Retinal pigment epithelial cell (primary cell): ENCODE data around the gene SH3BP5.
A peak's percentile ranks its signal among the peaks of the same experiment; 100 is the strongest.

Experiments used
- DNase-seq: peaks from one replicate; pipeline ENCODE4 v3.0.0-alpha.2; 2010; ENCODE audit warnings: low read depth
- H3K4me3 ChIP-seq: 2 replicates; pipeline ENCODE4 v1.5.1; 2011; ENCODE audit warnings: mild to moderate bottlenecking, low read length, control low read depth, moderate library complexity
- CTCF ChIP-seq: conservative IDR thresholded peaks from 2 replicates; pipeline ENCODE4 v1.5.1; 2011; ENCODE audit warnings: low read depth, low read length, control low read depth, inconsistent platforms

SH3BP5 gene

GRCh38 chr3:15331072-15331605 is 1.2 kb downstream of the SH3BP5 start:
- peak; percentile 84 for DNase-seq
- H3K4me3 ChIP-seq, result peak overlapping the region; percentile 89
- TF ChIP-seq CTCF, result no peak

GRCh38 chr3:15330031-15330596 is 2.3 kb downstream of the SH3BP5 start:
- H3K4me3 ChIP-seq, result peak overlapping the region; percentile 89
- no peak for TF ChIP-seq CTCF
- no peak for DNase-seq

- DNase-seq, result no peak
- TF ChIP-seq CTCF, result no peak
These were observed 3.1 kb downstream of the SH3BP5 start for GRCh38 chr3:15329046-15330005.

DNA sequence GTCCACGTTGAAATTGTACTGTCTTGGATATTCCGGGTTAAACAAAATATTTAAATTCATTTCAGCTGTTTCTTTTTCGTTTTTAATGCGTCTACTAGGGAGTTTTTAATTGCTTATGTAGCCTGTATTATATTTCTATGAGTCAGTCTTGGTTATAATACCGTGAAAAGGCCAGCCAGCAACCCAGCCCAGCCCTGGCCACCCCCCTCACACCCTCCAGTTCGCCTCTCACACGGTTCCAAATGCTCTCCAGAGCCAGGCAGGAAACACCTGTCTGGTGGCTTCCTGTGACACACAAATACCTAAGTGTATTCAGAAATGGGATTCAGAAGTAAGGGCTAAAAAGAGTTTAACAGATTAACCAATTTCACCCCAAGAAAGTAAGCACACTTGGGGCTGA is 4.4 kb downstream of the SH3BP5 start:
- no peak overlapping the region for H3K4me3 ChIP-seq
- no peak for DNase-seq

More at GRCh38 chr3:15329046-15330005, 3.1 kb downstream of the SH3BP5 start:
- H3K4me3 ChIP-seq, result peak overlapping the region; percentile 6

GRCh38 chr3:15326673-15327072 is 5.7 kb downstream of the SH3BP5 start:
- no peak for DNase-seq
- no peak overlapping the region for H3K4me3 ChIP-seq
- TF ChIP-seq CTCF, result no peak

More for the DNA sequence above, 4.4 kb downstream of the SH3BP5 start:
- TF ChIP-seq CTCF, result no peak

- TF ChIP-seq CTCF, result no peak
- DNase-seq, result no peak
- H3K4me3 ChIP-seq, result no peak overlapping the region
These were observed 6.3 kb downstream of the SH3BP5 start for GRCh38 chr3:15326037-15326436.
